Activated CD4-positive, CD25-positive, alpha-beta regulatory T cell treated with anti-CD3 and anti-CD28 coated beads, Interleukin-2, amount 50 U/mL, for 24 hours (primary cell): Measurements from ENCODE around the gene CLDN5.
A peak's percentile ranks its signal among the peaks of the same experiment; 100 is the strongest.
"Not testable (repeated sequence)": the region's sequence is repeated elsewhere in the genome, so short reads cannot be mapped to it uniquely, and the experiment has no call there.

Source experiments
- ATAC-seq, 2 donors: fragments of 150-1000 bp; cut with Tn5 transposase; one replicate each; pipeline ENCODE4 v1.10.0; 2021; ENCODE audit warnings: mild to moderate bottlenecking in 1 of 2, moderate library complexity in 1 of 2

Gene CLDN5

DNA sequence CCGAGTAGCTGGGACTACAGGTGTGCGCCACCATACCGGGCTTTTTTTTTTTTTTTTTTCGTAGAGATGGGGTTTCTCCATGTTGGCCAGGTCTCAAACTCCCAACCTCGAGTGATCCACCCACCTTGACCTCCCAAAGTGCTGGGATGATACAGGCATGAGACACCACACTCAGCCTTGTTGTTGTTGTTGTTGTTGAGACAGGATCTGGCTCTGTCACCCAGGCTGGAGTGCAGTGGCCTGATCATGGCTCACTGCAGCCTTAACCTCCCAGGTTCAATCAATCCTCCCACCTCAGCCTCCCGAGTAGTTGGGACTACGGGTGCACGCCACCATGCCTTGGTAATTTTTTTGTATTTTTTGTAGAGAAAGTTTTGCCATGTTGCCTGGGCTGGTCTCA lies 23.4 kb upstream of the CLDN5 start:
- no peak for ATAC-seq

DNA sequence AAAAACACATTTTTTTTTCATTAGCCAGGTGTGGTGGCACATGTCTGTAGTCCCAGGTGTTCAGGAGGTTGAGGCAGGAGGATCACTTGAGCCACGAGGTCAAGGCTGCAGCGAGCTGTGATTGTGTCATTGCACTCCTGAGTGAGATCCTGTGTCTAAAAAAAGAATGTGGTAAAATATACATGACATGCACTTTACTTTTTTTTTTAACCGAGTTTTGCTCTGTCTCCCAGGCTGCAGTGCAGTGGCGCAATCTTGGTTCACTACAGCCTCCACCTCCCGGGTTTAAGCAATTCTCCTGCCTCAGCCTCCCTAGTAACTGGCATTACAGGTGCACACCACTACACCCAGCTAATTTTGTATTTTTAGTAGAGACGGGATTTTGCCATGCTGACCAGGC lies 22.5 kb upstream of the CLDN5 start:
- ATAC-seq, result no peak

DNA sequence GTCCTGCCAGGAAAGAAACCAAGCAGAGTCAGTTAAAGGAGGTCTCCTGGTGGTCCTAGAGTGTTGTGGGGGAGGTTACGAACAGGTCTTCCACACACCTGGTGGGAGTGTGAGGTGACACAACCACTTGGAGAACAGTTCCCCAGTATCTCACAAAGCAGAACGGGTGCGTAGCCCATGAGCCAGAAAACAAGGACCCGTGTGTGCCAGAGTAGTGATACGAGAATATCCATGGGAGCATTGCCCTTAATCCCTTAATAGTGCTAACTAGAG lies 21.7 kb upstream of the CLDN5 start:
- ATAC-seq, result no peak

DNA sequence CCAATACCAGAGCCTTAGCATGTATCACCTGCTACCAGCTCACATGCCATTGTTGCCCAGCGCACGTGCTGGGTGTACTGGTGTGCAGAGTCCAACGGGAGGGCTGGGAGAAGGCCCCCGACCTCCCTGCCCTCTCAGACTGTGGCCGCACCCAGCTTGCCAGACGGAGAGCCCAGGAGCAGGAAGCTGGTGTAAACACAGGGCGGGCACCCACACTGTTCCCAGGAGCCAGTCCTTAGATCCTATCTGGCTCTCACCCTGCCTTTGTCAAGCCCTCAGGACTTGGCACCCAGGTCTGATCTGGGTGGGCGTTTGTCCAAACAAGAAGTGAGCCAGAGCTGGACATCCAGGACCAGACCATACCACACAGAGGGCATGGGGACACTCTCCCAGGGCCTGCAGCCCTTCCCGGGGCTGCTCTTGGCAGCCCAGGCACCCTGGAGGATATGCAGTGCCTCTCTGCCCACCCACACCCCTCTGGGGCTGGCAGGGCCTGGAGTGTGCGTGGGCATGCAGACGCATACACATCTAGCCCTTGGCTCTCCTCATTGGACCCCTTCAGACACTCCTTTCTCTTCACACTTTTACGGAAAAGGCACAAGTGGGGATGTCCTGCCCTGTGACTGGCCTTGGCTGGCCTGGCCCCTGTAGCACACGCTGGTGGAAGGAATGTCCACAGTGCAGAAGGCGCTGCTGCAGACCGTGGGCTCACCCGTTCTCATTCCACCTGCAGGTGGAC lies 19.9 kb upstream of the CLDN5 start:
- ATAC-seq, result no peak

DNA sequence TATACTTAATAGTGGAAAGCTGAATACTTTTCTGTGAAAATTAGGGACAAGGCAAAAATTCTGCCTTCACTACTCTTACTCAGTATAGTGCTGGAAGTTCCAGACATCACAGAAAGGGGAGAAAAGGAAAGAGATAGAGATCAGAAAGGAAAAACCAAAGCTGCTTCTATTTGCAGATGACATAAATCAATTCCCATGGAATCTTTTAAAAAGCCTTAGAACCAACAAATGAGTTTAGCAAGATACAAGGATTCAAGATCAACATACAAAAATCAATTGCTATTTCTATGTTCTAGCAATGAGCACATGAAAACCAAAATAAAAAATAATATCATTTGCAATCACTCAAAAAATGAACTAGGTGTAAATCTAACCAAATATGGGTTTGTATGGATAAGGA lies 16.2 kb upstream of the CLDN5 start:
- no peak for ATAC-seq

DNA sequence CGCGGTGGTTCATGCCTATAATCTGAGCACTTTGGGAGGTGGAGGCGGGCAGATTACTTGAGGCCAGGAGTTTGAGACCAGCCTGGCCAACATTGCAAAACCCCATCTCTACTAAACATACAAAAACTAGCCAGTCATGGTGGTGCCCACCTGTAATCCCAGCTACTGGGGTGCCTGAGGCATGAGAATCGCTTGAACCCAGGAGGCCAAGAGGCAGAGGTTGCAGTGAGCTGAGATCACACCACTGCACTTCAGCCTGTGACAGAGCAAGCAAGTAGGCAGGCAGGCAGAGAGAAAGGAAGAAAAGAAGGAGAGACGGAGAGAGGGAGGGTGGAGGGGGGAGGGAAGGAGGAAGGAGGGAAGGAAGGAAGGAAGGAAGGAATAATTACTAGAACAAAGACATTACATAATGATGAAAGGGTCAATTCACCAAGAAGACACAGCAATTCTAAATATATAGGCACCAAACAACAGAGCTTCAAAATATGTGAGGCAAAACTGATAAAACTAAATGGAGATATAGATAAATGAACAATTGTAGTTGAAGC lies 13.8 kb upstream of the CLDN5 start:
- ATAC-seq, result no peak

DNA sequence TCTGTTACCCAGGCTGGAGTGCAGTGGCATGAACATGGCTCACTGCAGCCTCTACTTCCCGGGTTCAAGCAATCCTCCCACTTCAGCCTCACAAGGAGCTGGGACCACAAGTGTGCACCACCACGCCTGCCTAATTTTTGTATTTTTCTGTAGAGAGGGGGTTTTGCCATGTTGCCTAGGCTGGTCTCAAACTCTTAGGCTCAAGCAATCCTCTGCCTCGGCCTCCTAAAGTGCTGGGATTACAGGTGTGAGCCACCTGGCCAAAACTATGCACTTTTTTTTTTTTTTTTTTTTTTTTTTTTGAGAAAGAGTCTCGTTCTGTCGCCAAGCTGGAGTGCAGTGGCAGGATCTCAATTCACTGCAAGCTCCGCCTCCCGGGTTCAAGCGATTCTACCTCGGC lies 12.4 kb upstream of the CLDN5 start:
- no peak for ATAC-seq

DNA sequence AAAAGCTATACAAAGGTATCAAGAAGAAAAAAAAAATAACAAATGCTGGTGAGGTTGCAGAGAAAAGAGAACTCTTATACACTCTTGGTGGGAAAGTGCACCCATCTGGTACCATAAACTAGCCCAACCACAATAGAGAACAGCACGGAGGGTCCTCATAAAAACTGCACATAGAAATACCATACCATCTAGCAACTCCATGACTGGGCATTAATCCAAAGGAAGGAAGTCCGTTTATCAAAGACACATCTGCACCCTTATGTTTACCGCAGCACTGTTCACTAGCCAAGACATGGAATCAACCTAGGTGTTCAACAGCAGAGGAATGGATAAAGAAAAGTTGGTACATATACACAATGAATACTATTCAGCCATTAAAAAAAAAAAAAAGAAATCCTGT lies 10.8 kb upstream of the CLDN5 start:
- ATAC-seq, result no peak

DNA sequence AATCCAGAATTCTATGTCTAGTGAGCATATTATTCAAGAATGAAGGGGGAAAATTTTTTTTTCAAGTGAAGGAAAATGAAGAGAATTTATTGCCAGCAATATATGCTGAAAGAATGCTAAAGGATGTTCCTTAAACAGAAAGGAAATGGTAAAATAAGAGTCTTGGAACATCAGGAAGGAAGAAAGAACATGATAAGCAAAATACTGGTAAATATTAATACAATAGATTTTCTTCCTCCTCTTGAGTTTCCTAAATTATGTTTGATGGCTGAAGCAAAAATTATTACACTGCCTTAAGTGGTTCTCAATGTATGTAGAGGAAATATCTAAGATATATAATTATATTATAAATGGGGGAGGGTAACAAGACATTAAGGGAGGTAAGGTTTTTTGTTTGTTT lies 9.6 kb upstream of the CLDN5 start:
- no peak for ATAC-seq

DNA sequence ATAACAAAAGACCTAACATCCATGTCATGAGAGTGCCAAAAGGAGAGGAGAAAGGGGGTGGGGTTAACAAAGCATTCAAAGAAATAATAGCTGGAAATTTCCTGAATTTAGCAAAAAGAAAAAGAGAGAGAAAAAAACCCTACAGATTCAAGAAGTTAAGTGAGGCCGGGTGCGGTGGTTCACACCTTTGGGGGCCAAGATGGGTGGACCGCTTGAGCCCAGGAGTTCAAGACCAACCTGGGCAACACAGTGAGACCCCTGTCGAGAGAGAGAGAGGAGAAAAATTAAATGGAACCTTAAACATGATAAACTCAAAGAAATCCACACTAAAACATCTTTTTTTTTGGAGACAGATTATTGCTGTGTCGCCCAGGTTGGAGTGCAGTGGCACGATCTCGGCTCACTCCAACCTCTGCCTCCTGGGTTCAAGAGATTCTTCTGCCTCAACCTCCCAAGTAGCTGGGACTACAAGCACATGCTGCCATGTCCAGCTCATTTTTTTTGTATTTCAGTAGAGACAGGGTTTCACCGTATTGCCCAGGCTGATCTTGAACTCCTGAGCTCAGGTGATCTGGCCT lies 8.9 kb upstream of the CLDN5 start:
- no peak for ATAC-seq

DNA sequence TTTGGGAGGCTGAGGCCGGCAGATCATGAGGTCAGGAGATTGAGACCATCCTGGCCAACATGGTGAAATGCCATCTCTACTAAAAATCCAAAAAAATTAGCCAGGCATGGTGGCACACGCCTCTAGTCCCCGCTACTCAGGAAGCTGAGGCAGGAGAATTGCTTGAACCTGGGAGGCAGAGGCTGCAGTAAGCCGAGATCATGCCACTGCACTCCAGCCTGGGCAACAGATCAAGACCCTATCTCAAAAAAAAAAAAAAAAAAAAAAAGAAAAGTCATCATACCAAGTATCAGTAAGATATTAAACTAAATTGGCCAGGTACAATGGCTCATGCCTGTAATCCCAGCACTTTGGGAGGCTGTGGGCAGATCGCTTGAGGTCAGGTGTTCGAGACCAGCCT lies 7.1 kb upstream of the CLDN5 start:
- not testable (repeated sequence) for ATAC-seq

DNA sequence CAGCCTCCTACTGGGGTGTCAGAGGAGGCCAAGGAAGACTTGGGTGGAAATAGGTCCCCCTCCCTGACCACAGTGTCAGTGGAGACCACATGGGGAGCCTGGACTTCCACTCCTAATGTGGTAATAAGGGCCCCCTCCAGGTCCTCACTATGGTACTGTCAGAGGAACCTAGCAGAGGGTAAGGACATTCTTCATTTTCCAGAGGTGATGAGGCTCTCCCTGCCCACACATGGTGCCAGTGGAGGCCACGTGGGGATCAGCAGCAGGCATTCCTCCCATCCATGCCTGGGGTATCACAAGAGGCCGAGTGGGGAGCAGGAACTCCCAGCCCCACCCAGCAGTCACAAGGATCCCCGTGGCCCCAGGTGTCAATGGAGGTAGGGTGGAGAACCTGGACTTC lies 6.5 kb upstream of the CLDN5 start:
- ATAC-seq, result no peak

DNA sequence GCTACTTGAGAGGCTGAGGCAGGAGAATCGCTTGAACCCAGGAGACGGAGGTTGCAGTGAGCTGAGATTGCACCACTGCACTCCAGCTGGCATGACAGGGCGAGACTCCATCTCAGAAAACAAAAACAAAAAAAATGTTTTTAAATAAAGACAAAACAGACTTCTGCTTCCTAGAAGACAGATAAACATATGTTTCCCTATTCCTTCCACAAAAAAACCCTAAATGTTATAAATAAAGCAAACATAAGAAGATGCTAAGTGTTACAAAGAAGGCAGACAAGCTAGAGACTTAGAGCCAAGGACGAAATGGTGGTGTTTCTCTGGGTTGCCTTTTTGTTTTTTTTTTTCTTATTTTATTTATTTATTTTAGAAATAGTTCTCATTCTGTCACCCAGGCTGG lies 5.6 kb upstream of the CLDN5 start:
- no peak for ATAC-seq

DNA sequence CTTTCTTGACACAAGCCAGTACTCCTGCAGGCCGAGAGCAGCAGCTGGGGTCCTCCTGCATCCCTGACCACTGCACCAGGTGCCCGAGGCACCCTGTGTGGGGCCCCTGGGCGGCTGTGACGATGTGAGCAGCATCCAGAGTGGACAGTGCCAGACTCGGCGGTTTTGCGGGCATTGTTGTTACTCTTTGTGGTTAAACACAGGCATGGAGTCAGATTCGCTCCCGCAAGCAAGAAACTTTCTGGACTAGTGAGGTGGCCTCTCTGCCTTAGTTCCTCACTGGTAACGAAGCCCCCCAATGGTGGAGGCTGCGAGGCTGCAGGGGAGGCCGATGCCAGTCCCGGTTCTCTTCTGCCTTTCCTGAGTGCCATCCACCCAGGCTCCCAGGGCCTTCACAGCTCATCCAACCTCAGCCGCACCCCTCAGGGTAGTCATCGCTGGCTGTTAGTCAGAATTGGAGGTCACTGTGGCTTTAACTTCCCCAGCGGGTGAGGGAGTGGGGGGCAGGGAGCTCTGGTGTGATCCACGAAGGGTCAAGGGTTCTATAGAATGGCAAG lies 3.7 kb upstream of the CLDN5 start:
- no peak for ATAC-seq

DNA sequence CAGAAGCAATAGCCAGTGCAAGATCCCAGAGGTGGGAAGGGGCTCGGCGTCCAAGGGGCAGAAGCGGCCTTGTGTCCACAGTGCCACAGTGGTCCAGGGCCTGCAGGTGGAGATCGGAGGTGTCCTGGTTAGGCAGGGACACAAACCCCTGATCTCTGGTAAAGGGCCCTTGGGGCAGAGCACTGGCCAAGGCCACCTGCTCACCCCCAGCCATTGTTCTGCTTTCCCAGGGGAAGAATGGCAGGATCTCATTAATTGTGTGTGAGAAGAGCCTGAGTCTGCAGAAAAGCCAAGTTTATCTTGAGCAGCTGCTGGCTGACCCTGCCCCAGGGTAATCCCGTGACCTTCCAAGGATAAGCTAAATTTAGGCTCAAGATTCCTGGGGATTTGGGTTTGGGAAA lies 3.1 kb upstream of the CLDN5 start:
- ATAC-seq, result no peak

DNA sequence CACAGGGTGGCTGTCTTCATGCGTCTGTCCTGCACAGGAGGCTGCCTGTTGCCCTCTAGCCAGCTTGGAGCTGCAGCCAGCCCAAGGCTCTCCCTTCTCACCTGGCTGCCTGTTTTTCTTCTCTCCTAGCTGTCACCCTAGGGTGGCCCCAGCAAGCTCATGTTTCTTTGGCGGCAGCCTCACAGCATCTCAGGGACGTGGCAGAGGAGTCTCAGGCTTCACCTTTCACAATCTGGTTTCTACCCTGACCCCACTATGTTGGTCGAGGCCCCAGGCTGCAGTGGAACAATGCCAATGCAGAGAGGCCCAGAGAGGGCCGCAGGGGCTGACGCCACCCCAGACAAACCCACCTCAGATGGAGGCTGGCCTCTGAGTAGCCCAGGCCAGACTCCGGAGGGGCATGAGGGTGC lies 2.5 kb upstream of the CLDN5 start:
- ATAC-seq, result no peak

DNA sequence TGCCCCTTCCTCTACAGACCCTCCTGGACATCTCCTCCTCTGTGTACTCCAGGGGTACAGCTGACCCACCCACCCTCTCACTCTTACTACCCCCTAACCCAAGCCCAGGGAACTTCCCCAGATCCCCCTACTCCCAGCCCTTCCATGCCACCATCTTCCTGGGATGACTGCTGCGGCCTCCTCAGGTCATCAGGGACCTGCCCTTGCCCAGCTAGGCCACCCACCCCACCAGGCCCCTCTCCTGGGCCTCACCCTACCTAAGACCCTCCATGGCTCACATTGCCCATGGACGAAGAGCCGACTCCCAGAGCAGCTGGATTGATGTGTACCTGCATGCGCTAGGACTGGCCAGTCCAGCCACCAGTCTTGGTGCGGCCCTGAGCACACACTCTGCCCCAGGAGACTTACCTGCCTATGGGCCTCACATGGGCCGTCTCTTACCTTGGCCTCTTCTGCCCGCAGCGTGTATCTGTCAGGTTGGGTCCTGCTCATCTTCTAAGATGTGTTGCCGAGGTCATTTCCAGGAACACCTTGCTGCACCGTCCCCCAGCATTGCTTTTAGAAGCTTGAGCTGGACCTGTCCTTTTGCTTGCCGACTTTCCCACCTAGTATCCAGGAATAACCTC lies 2.0 kb upstream of the CLDN5 start:
- ATAC-seq, result no peak

DNA sequence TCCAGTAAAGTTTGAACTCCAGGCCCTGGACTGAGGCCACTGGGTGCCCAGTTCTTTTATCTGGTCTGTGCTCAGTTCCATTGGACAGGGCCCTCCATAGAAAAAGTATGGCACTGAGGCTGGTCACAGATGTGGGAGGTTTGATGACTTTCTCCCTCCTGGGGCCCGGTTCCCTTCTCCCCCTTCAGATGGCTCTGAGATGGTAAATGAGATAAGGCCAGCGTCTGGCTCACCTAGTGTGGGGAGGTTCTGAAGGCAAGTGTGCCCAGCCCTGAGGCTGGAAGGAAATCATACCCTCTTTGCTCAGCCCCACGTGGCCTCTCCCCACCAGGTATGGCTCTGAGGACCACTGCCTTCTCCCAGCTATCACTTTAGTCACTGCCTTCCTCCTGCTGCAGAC lies 1.5 kb upstream of the CLDN5 start:
- ATAC-seq, result no peak

DNA sequence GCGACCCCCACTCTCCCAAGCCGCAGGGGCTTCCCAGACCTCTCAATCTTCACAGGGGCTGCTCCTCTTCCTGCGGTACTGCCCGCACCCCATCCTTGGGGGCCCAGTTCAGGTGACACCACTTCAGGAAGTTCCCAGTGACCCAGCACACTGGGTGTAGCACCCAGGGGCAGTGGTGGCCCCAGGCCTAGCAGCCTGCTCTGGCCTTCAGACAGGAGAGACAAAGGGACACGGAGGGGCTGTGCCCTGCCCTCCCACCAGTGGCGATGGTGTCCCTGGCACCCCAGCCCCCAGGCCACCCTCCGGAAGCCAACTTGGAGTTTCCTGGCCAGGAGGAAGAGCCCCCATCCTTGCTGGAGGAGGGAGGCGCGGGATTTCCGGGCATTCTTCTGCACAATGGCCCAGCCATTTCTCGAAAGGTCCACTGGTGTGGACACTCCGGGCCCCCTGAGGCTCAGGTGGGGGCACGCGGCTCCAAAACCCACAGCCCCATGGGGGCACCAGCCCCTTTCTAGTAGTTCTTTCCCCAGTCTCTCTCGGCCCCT lies 978 bp upstream of the CLDN5 start:
- ATAC-seq, result no peak

DNA sequence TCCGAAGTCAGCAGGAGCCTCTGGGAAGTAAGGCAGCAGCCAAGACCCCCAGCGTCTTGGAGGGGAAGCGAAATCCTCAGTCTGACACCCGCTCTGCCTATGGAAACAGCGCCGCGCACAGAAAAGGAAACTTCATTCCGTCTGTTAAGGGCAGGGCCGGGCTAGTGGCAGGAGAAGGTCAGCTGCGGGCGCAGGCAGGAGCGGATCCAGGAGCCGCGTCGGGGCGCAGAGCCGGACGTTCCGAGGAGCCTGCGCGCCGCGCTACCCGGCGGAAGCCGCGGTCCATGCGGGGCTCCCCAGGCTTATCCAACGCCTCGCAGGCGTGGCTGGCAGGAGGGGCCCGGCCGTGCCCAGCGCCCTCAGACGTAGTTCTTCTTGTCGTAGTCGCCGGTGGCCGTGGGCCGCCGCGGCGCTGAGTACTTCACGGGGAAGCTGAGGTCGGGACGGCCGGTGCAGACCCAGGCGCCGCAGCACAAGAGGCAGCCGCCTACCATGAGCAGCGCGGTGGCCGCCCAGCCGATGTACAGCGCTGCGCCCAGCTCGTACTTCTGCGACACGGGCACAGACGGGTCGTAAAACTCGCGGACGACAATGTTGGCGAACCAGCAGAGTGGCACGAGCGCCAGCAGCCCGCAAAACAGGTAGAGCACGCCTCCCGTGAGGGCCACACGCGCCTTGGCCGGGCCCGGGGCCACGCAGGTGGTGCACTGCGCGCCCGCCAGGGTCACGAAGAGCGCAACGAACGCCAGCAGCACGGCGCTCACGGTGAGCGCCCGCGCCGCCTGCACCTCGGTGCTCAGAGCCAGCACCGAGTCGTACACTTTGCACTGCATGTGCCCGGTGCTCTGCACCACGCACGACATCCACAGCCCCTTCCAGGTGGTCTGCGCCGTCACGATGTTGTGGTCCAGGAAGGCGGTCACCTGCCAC lies 705 bp downstream of the CLDN5 start:
- ATAC-seq, result peak; percentile 34 to 40

DNA sequence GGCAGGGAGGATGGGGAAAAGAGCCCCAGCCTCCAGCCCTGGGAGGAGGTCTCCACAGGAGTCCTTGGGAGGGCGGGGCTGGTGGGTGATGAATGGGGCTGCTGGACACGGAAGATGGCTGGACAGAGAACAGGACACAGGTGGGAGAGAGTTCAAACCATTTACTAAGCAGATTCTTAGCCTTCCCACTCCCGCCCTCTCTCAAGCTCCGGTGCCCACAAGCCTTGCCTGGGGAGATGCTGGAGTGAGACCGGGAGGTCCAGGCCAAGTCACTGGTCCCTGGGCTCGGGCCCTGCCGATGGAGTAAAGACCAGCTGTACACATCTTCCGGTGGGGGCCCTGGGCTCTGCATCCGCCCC lies 1.4 kb downstream of the CLDN5 start:
- ATAC-seq, result no peak

DNA sequence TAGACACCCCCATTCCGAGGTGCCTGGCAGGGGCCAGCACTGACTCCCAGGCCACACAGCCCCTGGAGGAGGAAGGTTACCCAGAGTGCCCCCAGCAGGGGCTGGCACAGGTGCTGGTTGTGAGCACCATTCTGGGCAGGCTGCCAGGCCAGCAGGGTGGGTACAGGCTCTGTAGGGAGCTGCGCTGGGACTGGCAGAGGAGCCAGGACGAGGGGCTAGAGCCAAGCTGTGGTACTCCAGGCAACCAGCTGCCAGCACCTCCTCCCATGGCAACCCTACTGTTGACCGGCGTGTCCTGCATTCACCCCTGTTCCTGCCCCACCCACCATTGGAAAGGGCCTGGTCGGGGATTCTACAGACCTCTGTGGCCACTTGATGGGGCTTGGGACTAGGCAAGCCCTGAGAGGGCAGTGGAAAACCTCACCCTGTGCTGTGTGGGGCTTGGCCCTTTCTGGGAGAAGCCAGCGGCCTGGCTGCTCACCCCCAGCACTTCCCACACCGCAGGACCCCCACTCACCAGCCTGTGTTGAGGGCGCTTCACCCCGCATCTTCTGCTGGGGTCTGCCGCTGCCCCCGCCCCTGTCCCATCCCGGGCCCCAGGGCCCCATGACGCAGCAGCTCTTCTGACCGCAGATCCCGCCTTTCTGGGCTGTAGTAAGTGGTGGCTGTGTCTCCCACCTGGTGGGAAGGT lies 1.9 kb downstream of the CLDN5 start:
- no peak for ATAC-seq
